ENCODE results near the gene FBLIM1.

DNA sequence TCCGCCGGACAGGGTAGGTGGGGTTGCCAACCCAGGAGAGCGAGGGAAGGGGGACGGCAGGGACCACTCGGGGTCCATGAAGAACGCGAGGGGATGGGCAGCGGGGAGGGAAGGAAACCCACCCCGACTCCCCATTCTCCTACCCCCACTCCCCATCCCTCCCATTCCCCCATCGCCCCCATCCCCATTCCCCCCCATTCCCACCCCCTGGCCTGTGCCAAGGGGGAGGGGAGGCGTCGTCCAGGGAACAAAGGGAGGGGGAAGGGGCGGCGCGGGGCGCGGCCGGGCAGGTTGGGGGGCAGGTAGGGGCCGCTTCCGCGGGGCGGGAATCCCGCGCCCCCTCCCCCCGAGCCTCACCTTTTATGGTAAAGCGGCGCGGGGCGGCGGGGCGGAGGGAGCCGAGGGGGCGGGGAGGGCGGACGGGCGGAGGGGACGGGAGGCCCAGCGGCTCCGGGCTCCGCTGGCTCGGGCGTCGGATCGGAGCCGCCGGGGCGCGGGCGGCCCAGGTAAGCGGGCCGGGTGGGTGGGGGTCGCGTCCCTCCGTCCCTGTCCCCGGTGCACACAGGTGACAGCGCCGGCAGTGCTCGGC is at the start of gene FBLIM1:
- no peak for TF ChIP-seq POLR2A (IDR thresholded peaks at IDR 0.05)
- TF ChIP-seq, protein P1, sequence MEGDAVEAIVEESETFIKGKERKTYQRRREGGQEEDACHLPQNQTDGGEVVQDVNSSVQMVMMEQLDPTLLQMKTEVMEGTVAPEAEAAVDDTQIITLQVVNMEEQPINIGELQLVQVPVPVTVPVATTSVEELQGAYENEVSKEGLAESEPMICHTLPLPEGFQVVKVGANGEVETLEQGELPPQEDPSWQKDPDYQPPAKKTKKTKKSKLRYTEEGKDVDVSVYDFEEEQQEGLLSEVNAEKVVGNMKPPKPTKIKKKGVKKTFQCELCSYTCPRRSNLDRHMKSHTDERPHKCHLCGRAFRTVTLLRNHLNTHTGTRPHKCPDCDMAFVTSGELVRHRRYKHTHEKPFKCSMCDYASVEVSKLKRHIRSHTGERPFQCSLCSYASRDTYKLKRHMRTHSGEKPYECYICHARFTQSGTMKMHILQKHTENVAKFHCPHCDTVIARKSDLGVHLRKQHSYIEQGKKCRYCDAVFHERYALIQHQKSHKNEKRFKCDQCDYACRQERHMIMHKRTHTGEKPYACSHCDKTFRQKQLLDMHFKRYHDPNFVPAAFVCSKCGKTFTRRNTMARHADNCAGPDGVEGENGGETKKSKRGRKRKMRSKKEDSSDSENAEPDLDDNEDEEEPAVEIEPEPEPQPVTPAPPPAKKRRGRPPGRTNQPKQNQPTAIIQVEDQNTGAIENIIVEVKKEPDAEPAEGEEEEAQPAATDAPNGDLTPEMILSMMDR (IDR thresholded peaks at IDR 0.05): no peak
- TF ChIP-seq POLR2AphosphoS5 (IDR thresholded peaks at IDR 0.05): no peak

Data from breast epithelium (tissue), 3 donors.